ENCODE data around the gene TSPAN14. TPM values are rescaled to one million over a fixed set of nuclear protein-coding genes. Genes with fewer than 3 reads are reported as not detected.
A peak's percentile ranks its signal among the peaks of the same experiment; 100 is the strongest.
"Not testable (repeated sequence)": the region's sequence is repeated elsewhere in the genome, so short reads cannot be mapped to it uniquely, and the experiment has no call there.

The TSPAN14 gene
- total and polyA plus RNA-seq, 2 experiments from 2014 or later: 17.9 to 40.7 TPM

DNA sequence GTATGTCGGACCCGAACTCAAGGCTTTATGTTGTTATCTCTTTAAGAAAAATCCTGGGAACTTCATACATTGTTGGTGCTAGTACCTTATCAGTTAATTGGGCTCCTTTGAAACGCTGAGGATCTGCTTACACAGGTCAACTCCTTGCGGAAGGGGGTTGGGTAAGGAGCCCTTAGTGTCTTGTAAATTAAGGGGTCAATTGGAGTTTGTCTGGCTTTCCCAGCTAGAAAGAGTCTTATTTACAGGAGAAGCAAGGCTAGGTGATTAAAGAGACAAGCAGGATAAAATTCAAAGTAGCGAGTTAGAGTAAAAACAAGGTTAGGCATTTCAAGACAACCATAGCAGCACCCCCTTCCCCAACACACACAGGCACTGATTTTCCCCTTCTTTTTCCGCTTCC, 36.9 kb upstream of the TSPAN14 start:
- H3K4me3 Mint-ChIP-seq: peak overlapping the region; percentile 64
- Histone ChIP-seq H3K4me3 (peak overlapping the region; percentile 40), H3K79me2 (replicated peaks; ENCODE audit: insufficient read depth) (peaks cover 31% of the 10 kb centered on the region)

DNA sequence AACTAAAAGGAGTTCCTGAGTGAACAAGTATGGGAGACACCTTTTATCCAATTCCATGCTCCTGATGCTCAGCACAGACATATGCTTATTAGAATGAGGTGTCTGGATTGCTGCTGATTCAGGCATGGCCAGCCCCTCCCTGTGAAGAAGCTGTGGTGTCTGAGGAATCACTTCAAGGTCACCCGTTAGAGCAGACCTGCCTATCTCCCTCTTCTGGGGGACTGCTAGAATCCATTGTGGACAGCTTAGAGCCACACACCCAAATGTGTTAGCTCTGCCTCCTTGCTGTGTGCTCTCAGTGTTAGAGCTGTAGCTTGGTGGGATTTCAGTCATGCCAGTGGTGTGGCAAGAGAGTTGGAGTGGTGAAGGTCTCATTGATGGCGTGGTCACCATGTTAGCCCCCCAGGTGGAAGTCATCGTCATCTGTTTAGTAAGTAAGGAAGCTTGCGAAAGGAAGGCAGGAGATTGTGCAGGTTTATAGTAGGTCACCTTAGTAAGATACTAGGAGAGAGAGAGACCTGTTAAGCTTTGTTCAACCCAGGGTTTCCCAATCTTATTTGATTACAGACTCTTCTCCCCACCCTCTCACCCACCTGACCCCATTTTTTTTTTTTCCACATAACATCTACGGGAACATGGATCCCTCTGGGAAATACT, 32.9 kb upstream of the TSPAN14 start:
- peaks cover 20% of the 10 kb centered on the region for H3K79me2 ChIP-seq (replicated peaks; ENCODE audit: insufficient read depth)
- peaks cover 32% of the 10 kb centered on the region for H4K20me1 ChIP-seq (replicated peaks; ENCODE audit: insufficient read depth)
- H3F3A ChIP-seq (replicated peaks; ENCODE audit: low read depth): no peaks in the 10 kb centered on the region
- H3K27ac ChIP-seq (ENCODE audit: low read depth): no peak overlapping the region
- peaks cover 28% of the 10 kb centered on the region for H3K4me1 ChIP-seq (ENCODE audit: insufficient read depth)
- DNase-seq (ENCODE audit: low spot score) (no peak), ATAC-seq (no peak)
- H3K9me3 Mint-ChIP-seq: no peaks in the 10 kb centered on the region
- no peak overlapping the region for H2AFZ ChIP-seq
- H3K27ac Mint-ChIP-seq: no peak overlapping the region
- H3K27me3 ChIP-seq (ENCODE audit: insufficient read depth): peaks cover 7% of the 10 kb centered on the region
- H3K4me2 ChIP-seq: no peak overlapping the region
- no peak overlapping the region for H3K4me3 ChIP-seq
- peaks cover 8% of the 10 kb centered on the region for H3K27me3 Mint-ChIP-seq (ENCODE audit: insufficient read depth, low read depth, poor library complexity)
- H3K4me3 Mint-ChIP-seq: no peak overlapping the region
- H3K36me3 Mint-ChIP-seq (ENCODE audit: low read depth): peaks cover 25% of the 10 kb centered on the region
- H3K4me1 Mint-ChIP-seq: peaks cover 30% of the 10 kb centered on the region
- TF ChIP-seq EZH2 (IDR thresholded peaks at IDR 0.05; ENCODE audit: low read depth, unreplicated experiment): no peak
- no peak for TF ChIP-seq STAT1 (IDR thresholded peaks at IDR 0.05; ENCODE audit: unreplicated experiment)
- TF ChIP-seq EZH2phosphoT487 (IDR thresholded peaks at IDR 0.05; ENCODE audit: unreplicated experiment): no peak
- TF ChIP-seq, protein P1, sequence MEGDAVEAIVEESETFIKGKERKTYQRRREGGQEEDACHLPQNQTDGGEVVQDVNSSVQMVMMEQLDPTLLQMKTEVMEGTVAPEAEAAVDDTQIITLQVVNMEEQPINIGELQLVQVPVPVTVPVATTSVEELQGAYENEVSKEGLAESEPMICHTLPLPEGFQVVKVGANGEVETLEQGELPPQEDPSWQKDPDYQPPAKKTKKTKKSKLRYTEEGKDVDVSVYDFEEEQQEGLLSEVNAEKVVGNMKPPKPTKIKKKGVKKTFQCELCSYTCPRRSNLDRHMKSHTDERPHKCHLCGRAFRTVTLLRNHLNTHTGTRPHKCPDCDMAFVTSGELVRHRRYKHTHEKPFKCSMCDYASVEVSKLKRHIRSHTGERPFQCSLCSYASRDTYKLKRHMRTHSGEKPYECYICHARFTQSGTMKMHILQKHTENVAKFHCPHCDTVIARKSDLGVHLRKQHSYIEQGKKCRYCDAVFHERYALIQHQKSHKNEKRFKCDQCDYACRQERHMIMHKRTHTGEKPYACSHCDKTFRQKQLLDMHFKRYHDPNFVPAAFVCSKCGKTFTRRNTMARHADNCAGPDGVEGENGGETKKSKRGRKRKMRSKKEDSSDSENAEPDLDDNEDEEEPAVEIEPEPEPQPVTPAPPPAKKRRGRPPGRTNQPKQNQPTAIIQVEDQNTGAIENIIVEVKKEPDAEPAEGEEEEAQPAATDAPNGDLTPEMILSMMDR (conservative IDR thresholded peaks at IDR 0.05; ENCODE audit: low read depth in 2 of 2): no peak
- no peaks in the 10 kb centered on the region for H3K36me3 ChIP-seq (ENCODE audit: insufficient read depth)
- H3K9me2 ChIP-seq (ENCODE audit: insufficient read depth): no peaks in the 10 kb centered on the region

More for the DNA sequence above, 36.9 kb upstream of the TSPAN14 start:
- H3K27ac ChIP-seq (ENCODE audit: low read depth); H3K36me3 Mint-ChIP-seq (ENCODE audit: low read depth); H2AFZ ChIP-seq; H3K9me2 ChIP-seq (ENCODE audit: insufficient read depth); H3F3A ChIP-seq (replicated peaks; ENCODE audit: low read depth); H3K27ac Mint-ChIP-seq; H3K36me3 ChIP-seq (ENCODE audit: insufficient read depth); H3K9me3 Mint-ChIP-seq: not testable (repeated sequence)
- Histone ChIP-seq H3K27me3 (ENCODE audit: insufficient read depth) (peaks cover 16% of the 10 kb centered on the region), H3K4me2 (peak overlapping the region; percentile 75), H3K4me1 (ENCODE audit: insufficient read depth) (peaks cover 42% of the 10 kb centered on the region), H4K20me1 (replicated peaks; ENCODE audit: insufficient read depth) (peaks cover 47% of the 10 kb centered on the region)
- Mint-ChIP-seq H3K27me3 (ENCODE audit: insufficient read depth, low read depth, poor library complexity) (peaks cover 10% of the 10 kb centered on the region), H3K4me1 (peaks cover 60% of the 10 kb centered on the region)
- peak; percentile 42 for DNase-seq (ENCODE audit: low spot score)
- peak; percentile 39 for ATAC-seq

DNA sequence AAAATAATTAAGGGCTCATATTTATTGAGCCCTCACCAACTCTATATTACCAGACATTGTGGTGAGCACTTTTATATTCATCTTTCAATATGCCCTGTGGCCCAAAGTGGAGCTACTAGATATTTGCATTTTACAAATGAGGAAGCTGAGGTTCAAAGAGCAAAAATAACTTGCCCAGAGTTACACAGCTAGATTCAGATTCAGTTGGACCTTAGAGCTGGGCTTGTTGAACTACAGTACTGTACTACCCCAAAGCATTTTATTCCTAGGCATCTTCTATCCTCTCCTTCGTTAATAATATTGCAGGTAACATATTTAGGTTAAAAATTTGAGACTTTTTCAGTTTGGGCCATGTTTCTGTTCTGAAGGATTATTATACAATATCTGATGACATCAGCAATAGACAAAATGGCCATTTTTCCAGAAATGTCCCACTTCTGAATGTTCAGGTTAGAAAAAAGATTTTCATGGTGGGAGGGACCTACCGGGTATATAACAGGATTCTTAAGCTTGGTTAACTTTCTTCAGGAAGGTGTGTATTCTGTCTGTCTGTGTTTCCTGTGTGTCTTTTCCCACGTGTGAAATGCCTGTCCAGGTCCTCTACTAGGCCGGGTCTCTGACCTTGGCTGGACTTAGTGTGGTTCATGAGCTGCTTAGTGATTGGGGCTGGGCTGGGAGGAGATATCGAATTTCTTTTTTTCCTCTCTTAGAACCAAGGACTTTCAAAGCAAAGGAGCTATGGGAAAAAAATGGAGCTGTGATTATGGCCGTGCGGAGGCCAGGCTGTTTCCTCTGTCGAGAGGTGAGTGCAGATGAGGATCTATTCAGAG, 32.2 kb upstream of the TSPAN14 start:
- Mint-ChIP-seq H3K36me3 (ENCODE audit: low read depth) (peaks cover 29% of the 10 kb centered on the region), H3K4me3 (no peak overlapping the region), H3K9me3 (no peaks in the 10 kb centered on the region), H3K27ac (no peak overlapping the region), H3K4me1 (peaks cover 22% of the 10 kb centered on the region), H3K27me3 (ENCODE audit: insufficient read depth, low read depth, poor library complexity) (peaks cover 5% of the 10 kb centered on the region)
- no peaks in the 10 kb centered on the region for H3F3A ChIP-seq (replicated peaks; ENCODE audit: low read depth)
- TF ChIP-seq EZH2 (IDR thresholded peaks at IDR 0.05; ENCODE audit: low read depth, unreplicated experiment) (no peak), ZNF114 (CRISPR knock-in tag; IDR thresholded peaks at IDR 0.05) (no peak), JUNB (IDR thresholded peaks at IDR 0.05; ENCODE audit: unreplicated experiment) (no peak), CREB1 (CRISPR knock-in tag; IDR thresholded peaks at IDR 0.05; ENCODE audit: low read depth) (no peak), NANOG (IDR thresholded peaks at IDR 0.05; ENCODE audit: borderline replicate concordance) (no peak), POLR2AphosphoS5 (IDR thresholded peaks at IDR 0.05; ENCODE audit: low read depth) (no peak)
- TF ChIP-seq, protein P2, sequence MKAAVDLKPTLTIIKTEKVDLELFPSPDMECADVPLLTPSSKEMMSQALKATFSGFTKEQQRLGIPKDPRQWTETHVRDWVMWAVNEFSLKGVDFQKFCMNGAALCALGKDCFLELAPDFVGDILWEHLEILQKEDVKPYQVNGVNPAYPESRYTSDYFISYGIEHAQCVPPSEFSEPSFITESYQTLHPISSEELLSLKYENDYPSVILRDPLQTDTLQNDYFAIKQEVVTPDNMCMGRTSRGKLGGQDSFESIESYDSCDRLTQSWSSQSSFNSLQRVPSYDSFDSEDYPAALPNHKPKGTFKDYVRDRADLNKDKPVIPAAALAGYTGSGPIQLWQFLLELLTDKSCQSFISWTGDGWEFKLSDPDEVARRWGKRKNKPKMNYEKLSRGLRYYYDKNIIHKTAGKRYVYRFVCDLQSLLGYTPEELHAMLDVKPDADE (IDR thresholded peaks at IDR 0.05): no peak
- H3K27ac ChIP-seq (ENCODE audit: low read depth): no peak overlapping the region
- ATAC-seq: no peak
- H3K79me2 ChIP-seq (replicated peaks; ENCODE audit: insufficient read depth): peaks cover 19% of the 10 kb centered on the region
- no peaks in the 10 kb centered on the region; the same call in 1 of the 2 replicates for H3K27me3 ChIP-seq (ENCODE audit: insufficient read depth)
- no peaks in the 10 kb centered on the region for H3K9me2 ChIP-seq (ENCODE audit: insufficient read depth)
- H2AFZ ChIP-seq: no peak overlapping the region
- peaks cover 20% of the 10 kb centered on the region for H3K4me1 ChIP-seq (ENCODE audit: insufficient read depth)
- no peak overlapping the region for H3K4me3 ChIP-seq
- no peaks in the 10 kb centered on the region for H3K36me3 ChIP-seq (ENCODE audit: insufficient read depth)
- no peak overlapping the region for H3K4me2 ChIP-seq
- peaks cover 25% of the 10 kb centered on the region for H4K20me1 ChIP-seq (replicated peaks; ENCODE audit: insufficient read depth)
- no peak for DNase-seq (ENCODE audit: low spot score)

Measured in GM23338 (cell line).